AG10803 (cell line): ENCODE data around the gene SHLD1.
"Not testable (repeated sequence)": the region's sequence is repeated elsewhere in the genome, so short reads cannot be mapped to it uniquely, and the experiment has no call there.

Experiments used
- DNase-seq: peaks from one replicate; pipeline ENCODE4 v3.0.0; 2010; ENCODE audit warnings: low read depth
- H3K4me3 ChIP-seq: 2 replicates; pipeline ENCODE4 v1.5.1; 2011; ENCODE audit warnings: mild to moderate bottlenecking, low read length, control low read depth
- CTCF ChIP-seq: conservative IDR thresholded peaks from 2 replicates; pipeline ENCODE4 v1.5.1; 2011; ENCODE audit warnings: mild to moderate bottlenecking, low read length, control low read depth, inconsistent platforms

SHLD1 gene

GRCh38 chr20:5772704-5773103, 22.5 kb downstream of the SHLD1 start:
- no peak overlapping the region for H3K4me3 ChIP-seq
- no peak for TF ChIP-seq CTCF
- DNase-seq = no peak

GRCh38 chr20:5773589-5773988, 23.4 kb downstream of the SHLD1 start:
- no peak for DNase-seq
- H3K4me3 ChIP-seq = no peak overlapping the region
- TF ChIP-seq CTCF = no peak

GRCh38 chr20:5776077-5776476, 25.9 kb downstream of the SHLD1 start:
- no peak overlapping the region for H3K4me3 ChIP-seq
- DNase-seq = no peak
- TF ChIP-seq CTCF = no peak

GRCh38 chr20:5779071-5779900, 29.1 kb downstream of the SHLD1 start:
- TF ChIP-seq CTCF = no peak
- DNase-seq = peak; percentile 63

GRCh38 chr20:5780846-5781217, 30.6 kb downstream of the SHLD1 start:
- no peak for DNase-seq
- H3K4me3 ChIP-seq = no peak overlapping the region
- no peak for TF ChIP-seq CTCF

More at GRCh38 chr20:5779071-5779900, 29.1 kb downstream of the SHLD1 start:
- no peak overlapping the region for H3K4me3 ChIP-seq

GRCh38 chr20:5781367-5781766, 31.2 kb downstream of the SHLD1 start:
- H3K4me3 ChIP-seq, DNase-seq: not testable (repeated sequence)

GRCh38 chr20:5781798-5782750, 31.9 kb downstream of the SHLD1 start:
- H3K4me3 ChIP-seq = no peak overlapping the region
- no peak for DNase-seq
- TF ChIP-seq CTCF = no peak
